Activated CD8-positive, alpha-beta memory T cell treated with anti-CD3 and anti-CD28 coated beads for 24 hours (primary cell): ENCODE results near the gene EPAS1.
A peak's percentile ranks its signal among the peaks of the same experiment; 100 is the strongest.
"Not testable (repeated sequence)": the region's sequence is repeated elsewhere in the genome, so short reads cannot be mapped to it uniquely, and the experiment has no call there.

Source experiments
- DNase-seq: peaks from one replicate; pipeline ENCODE4 v3.0.0-alpha.2; 2020

Gene EPAS1

DNA sequence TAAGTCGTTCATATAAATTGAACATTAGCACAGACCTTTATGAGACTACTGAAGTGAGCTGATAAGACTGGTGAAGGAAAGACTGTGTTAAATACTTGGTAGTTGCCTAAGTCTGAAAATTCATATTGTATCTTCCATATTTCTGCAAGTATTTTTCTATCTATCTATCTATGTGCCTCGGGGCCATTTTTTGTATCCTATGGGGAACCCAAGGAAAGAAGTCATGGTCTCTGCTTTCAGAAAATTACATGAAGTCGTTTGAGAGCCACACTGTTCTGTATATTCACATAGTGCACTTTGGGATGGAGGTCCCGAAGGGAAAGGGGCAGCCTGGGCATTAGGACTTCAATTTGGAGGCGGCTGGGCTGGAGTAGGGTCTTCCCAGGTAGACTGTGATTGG lies 89.6 kb downstream of the EPAS1 start:
- DNase-seq = no peak

DNA sequence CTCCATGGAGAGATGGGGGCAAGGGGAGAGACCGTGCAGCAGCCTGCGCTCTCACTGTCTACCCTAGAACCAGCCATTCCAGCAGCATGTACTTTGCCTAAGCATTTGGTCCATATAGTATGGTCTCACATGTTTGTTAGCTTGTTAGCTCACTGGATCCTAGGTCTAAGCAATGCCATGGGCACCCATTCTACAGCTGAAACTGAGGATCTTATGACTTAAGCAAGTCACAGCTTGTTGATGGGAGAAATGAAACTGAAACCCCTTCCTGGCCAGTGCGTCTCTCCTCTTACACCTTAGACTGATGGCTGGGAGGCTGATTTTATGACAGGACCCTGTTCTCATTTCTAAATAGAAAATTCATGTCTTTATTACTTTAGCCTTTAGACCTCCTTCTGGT lies 90.1 kb downstream of the EPAS1 start:
- DNase-seq = peak; percentile 24

DNA sequence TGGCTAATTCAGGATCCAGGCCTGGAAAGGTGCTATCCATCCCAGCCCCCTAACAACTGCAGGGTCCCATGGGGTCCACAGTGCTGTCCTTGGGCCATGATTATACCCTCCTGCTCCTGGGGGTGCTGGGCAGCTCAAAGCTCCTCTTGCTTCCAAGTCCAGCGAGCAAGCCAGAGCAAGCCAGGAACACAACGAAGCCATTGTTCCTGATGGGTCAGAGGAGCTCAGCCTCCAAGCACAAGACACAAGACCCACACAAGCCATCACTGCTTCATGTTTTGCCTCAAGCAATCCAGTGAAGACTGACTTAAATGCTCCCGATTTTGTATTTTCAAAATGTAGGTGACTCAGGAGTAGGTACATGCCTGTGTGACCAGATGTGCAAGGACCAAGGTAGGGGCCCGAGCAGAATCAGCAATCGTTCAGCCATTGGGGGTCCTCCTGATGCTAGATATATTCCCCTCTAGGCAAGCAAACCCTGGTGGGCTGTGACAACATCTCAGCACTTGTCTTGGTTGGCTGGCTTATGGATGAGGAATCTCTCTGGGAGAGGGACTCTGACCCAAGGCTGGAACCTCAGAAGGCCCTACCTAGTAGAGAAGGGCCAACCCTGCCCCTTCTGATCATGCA lies 90.8 kb downstream of the EPAS1 start:
- DNase-seq = peak; percentile 17

DNA sequence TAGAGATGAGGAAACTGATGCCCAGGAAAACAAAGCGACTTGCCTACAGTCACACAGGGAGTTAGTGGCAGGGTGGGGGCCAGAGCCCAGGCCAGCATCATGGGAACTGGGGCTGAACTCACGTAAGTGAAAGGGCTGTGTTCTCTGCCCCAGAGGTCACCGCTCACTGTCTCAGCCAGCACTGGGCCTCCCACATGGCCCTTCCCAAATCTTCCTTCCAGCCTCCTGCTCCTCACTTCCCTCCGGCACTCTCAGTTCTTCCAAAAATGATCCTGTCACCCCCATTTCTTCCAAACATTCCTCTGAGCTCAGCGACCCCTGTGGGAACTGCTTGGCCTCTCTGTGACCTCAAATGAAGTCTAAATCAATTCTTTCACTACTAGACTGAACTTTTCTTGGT lies 91.7 kb downstream of the EPAS1 start:
- DNase-seq = peak; percentile 24

DNA sequence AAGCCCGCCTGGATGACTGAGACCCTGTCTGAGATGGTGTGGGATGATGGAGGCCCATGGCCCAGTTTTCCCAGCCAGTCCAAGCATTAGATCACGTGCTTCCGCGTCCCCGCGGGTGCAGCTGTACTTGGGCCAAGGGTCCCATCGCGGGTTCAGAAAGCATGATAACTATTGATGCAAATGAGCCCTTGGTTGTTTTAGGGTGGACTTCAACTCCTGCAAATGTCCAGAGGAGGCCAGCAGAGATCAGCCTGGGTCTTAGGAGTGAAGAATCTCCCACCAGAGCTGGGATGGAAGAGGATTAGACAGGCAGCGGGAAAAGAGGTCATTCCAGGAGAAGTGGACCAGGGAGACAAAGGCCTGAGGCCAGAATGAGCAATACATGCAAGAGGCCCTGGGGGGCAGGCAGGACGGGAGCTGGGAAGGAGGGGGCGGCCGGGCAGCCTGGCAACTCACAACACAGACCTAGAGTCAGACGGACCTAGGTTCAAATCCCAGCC lies 92.3 kb downstream of the EPAS1 start:
- DNase-seq = peak; percentile 47

DNA sequence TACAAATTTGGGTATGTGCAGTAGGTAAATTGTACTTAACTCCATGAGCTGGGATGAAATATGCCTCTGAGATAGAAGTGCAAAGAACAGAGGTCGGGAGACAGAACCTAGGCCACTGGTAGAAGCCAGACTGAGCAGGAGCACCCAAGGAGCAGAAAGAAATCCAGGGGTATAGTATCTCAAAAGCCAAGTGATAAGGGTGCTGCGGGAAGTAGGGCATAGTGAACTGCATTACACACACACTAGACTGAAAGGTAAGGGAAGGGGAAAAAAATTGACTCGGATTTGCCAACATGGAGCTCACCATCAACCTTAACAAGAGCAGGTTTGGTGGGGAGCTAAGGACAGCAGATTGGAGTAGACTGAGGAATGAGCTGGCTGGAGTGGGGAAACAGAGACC lies 92.8 kb downstream of the EPAS1 start:
- DNase-seq = peak; percentile 1

DNA sequence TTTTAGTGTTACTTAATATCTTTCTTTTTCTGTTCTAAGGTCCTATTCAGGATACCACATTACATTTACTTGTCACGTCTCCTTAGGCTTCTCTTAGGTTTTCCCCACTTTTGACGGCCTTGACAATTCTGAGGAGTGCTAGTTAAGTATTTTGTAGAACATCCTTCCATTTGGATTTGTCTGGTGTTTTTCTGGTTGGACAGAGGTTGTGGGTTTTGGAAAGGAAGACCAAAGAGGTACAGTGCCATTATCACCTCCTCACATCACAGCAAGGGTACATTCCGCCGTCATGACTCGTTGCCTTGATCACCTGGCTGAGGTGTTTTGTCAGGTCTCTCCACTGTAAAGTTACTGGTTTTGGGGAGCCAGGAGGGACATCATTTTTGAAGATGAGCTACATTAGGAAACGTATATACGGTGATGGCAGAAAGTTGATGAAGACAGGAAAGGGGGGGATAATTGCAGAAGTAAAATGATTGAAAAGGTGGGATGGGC lies 93.7 kb downstream of the EPAS1 start:
- DNase-seq = no peak

DNA sequence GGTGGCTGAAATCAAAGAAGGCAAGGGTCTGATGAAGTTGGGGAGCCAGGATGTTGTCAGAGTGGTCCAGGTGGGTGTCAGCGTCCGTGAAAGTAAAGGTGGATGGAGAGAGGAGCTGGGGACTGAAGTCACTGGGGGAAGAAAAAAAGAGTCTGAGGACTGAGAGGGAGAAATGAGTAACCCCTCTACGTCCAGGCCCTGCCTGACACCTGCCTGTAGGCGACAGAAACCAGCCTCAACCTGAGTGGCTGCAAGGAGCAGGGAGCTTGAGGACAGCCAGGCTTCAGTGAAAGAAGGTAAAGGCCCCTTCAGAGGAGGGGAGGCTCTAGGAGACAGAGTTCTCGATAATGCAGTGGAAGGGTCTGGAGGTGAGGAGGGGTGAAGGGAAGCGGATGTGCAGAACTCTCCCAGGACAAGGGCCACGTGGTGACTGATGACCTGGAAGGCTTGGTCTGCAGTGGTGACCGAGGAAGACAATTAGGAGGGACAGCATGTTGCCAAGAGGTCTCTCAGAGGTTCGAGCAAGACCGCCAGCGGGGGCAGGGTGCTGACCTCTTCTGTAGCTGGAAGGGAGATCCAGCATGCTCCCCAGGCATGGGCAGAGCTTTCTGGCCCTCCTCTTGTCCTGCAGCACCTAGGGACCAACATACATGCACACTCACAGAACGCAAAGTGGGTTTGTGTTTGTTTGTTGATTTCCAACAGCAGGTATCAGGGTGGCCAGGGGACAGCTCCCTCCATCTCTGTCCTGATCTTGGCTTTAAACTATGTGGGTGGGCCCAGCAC lies 95.5 kb downstream of the EPAS1 start:
- peak; percentile 46 for DNase-seq

DNA sequence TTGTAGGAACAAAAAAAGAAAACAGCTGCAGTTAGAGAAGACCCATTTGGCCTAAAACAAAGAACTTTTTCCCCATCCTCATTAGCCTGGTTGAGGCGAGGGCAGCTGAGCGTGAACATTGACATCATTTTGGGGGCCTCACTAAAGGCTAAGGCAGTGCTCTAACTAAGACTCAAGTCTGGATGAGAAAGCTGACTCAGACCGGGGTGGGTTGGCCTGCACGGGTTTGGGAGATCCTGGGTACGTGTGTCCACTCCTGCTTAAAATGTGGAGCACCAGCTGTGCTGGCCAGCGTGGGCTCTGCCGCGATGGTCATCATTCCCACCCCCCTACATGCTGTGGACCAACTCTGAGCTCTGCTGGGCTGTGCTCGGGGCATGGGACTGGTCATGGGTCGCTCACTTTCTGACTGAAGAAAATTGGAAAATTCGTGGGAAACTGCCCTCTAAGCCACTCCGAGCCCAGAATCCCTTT lies 96.2 kb downstream of the EPAS1 start:
- DNase-seq = no peak

DNA sequence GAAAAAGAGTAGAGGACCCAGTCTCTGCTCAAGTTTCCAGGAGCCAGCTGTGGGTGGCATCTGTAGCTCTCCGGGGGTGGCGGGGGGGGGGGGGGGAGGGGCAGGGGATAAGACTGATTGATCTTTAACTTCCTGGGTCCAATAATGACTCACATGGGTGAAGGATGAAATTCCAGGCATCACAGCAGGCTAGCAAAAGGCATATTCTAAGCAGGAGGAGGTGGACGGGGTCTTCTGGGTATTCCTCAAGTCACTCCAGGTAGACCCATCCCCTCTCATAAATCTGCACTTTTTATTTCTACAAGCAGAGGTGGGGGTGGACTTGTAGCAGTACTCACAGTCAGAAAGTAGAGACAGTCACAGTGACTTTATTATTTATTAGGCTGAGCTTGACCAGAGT lies 96.7 kb downstream of the EPAS1 start:
- DNase-seq = peak; percentile 13

DNA sequence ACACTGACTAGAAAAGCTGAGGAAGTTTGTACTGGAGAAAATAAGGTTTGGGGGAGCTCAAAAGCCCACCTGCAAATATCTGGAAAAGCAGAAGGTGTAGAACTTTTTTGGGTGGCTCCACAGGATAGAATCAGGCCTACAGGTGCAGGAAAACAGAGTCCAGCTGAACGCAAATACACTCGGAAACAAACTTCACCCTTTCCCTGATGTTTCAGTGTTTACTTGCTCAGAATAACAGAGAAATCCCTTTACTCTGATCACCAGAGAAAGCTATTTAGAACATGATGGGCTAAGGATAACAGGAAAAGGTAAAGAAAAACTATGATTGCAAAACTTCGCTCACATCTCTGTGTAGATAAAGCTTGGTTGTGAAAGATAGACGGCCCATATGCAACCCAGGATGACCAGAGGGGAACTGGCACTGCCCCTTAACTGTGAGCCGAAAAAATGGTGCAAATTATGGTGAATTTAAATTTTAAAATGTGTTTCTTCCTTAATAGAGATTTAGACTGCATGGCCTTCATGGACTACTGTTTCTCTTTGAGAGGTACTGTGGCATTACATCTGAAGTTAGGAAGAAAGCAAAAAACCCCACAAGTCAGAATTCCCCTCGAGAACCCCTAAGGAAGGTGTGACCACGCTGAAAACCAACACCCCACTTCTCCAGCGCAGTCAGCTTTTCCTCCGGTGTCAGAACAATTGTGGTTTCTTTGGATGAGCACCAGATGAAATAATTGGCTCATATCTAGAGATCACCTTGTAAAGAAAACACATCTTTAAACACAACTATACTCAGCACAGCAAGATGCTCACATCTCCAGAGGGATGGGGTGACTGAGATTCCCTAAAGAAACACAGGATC lies 97.7 kb downstream of the EPAS1 start:
- DNase-seq = no peak

DNA sequence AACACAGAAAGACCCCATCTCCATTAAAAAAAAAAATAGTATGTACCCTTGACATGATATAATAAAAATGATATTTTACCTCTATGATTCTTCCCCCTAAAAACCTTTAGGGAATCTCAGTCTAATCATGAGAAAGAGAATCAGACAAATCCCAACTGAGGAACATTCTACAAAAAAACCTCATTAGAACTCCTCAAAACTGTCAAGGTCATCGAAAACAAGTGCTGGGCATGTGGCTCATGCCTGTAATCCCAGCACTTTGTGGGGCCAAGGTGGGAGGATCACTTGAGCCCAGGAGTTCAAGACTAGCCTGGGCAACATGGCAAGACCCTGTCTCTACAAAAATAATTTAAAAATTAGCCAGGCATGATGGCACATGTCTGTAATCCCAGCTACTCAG lies 98.5 kb downstream of the EPAS1 start:
- DNase-seq = not testable (repeated sequence)

DNA sequence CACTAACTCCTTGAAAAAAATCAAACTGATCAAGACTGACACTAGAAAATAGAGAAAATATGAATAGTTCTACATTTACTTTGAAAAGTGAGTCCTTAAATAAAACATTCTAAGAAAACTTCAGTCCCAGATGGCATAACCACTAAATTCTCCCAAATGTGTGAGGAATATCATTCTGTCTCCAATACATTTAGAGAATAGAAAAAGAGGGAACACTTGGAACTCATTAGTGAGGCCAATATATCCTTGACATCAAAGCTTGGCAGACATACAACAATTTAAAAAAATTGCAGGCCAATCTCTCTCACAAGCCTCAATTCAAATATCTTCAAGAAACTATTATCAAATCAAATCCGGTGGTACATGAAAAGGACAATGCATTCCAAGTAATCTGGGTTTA lies 102.8 kb downstream of the EPAS1 start:
- no peak for DNase-seq

DNA sequence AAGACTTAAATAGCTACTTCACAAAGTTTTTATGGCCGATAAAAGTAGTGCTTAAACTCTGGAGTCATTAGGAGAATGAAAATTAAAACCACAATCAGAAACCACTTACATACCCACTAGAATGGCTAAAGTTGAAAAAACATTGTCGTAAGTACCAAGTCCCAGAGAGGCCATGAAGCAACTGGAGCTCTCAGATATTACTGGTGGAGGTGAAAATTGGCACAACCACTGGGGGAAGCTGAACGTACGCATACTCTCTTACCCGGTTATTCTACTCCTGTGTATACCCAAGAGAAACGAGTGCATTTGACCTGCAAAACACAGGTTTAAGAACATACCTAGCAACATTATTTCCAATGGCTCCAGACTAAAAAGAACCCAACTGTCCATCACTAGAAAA lies 105.7 kb downstream of the EPAS1 start:
- no peak for DNase-seq

DNA sequence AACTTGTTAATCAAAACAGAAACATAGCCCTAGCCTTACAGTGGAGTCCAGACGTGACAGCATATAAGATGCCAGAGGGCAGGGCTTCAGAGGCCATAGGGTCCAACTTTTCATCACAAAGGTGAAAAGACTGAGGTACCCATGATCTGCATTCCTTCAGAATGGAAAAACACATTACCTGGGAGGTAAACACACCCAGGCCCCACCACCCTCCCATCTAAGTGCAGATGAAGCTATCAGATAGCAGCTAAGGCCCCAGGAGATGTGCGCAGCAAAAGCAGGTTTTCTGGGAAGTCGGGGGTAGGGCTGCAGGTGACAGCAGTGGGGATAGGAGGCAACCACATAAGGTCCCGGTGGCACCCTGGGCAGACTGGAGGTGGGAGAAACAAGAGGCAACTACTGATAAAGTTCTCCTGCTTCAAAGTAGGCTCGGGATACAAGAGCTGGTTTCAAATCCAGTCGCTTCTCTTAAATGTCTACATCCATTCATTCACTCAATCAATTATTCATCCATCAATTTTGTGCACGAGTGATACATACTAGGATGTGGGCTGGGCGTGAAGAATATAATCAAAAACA lies 107.1 kb downstream of the EPAS1 start:
- DNase-seq = no peak

DNA sequence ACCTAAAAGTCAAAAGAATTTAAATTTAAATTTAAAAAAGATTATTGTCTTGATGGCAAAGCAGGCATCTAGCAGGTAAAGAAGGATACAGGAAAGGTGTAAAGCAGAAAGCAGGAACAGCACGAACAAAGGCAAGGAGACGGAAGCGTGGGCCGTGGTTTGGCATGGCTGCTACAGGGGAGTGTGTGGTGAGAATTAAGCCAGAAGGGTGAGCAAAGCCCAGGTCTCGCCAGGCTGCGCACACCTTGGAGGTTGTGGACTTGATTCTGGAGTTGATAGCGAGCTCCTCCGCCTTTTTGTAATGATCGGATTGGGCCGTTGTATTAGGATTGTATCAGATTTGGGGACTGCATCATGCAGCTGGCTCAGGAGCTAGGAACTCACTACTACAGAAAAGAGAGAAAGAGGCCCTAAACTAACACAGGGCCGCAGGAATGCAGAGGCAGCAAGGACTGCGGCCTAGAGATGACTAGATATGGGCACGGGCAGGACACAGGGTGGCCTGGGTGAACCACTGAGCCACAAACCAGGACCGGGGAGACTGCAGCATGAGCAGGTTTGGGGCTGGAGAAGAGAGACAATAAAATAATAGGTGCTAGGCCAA lies 110.7 kb downstream of the EPAS1 start:
- no peak for DNase-seq

DNA sequence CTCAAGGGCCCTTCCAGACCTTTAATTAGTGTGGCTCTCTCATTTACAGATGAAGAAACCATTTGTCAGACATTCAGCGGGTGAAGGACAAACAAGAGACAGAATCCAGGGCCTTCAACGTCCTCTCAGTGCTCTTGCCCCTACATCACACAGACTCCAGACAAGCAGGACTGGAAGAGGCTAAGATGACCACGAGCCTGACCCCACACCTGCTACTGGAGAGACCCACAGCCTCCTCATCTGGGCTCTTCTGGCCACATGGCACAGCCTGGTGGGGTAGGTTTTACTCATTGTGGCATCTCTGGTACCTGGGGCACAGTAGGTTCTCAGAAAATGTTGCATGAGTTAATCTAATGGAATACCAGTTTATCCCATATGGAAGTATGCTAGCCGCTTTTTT lies 112.5 kb downstream of the EPAS1 start:
- no peak for DNase-seq

DNA sequence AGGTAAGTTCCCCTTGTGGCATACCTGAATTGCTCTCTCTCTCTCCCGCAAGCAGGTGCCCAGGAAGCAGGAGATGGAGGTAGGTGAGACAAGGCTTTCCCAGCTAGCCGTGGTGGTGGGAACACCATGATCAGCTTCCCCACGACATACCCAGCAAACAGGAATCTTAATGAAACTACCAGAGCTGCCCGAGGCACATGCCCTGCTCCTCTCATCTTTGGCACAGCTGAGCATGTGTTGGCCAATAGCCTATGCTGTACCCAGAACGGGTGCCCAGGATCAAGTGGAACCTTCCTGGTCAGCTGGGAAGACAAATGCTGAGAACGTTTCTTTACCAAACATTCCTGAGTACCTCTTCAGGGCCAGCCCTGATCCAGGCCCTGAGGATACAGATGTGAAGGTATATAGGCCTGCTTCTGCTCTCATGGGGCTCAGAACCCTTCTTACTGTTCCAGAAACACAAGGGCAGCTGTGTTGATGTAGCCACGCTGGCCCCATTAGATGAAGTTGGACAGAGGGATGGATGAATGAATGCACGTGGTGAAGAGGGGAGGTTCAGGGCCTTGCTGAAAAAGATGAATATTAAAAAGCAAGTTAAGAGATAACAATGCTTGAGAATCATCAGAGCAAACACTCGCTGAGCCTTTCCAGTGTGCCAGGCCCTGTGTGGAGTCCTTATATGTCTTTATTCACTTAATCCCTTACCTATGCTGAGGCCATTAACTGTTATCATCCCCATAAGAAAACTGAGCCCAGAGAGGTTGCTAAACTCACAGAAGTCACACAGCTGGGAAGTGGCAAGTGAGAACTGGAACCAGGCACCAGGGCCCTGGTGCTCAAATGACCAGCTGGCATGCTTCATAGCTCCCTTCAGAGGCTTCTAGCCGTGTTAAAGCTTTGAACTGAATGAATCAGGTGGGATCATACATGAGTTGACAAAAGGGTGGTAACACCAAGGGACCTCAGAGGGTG lies 113.4 kb downstream of the EPAS1 start:
- no peak for DNase-seq

DNA sequence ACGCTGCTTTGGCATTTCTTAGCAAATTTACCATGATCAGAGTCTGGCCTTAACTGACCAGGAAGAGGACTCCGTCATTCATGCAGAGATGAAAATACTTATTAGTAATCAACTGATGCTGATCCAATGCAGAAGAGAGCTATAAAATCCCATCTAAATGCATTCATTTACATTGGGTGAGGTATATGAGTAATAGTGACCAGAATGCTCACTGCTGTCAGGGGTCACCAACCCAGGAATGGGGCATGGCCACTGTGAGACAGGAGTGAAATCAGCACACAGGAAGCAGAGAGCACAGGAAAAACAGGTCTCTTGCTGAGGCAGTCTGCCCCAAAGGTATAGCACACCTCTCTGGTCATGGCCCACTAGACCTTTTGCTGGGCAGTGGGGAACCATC lies 114.0 kb downstream of the EPAS1 start:
- DNase-seq = no peak

DNA sequence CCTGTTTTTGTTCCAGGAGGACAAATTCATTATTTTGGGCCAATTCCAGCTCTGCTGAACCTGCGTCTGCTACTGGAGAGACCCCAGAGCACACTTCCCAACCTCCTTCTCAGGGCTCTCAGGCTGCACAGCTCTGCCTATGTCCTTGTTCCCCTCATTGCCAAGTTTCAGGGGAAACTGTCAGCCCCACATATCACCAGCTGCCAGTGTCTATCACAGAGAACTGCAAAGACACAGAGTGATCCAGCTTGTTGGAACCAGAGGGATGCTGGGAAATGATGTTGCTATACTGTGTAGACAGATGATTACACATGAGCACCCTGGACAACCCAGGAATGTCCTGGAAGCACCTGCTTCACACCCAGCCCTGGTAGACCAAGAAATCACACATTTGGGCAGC lies 114.8 kb downstream of the EPAS1 start:
- DNase-seq = no peak

DNA sequence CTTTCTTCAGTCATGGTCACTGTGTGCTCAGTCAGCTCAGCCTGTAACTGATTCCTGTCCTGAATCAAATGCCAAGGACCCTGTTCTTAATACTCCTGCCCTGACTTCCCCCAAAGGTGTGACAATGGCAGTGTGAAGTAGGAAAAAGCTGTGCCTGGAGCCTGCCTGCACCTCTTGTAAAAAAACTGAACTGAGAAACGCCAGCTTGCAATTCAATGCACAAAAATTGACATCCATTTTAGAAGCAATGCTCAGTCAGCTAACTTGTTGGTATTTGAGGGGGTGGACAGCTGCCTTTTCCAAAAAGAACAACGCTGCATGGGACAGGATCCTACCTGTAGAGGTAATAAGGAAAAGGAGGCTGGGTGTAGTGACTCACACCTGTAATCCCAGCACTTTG lies 115.9 kb downstream of the EPAS1 start:
- no peak for DNase-seq
